SK-N-MC (cell line): ENCODE results near the gene FGF3.

Experiments
- DNase-seq: peaks from one replicate; pipeline ENCODE4 v3.0.0-alpha.2; 2011; ENCODE audit warnings: low read depth, low spot score
- H3K27ac ChIP-seq: fragments of 200-600 bp; sonication (generic); 2 replicates; pipeline ENCODE4 v1.5.1; 2016; ENCODE audit warnings: mixed run types
- H3K36me3 ChIP-seq: fragments of 200-600 bp; sonication (generic); 2 replicates; pipeline ENCODE4 v1.6.1; 2017; ENCODE audit warnings: antibody characterized with exemption, low read length, mixed read lengths; ENCODE audit not compliant: insufficient read depth
- H3K4me3 ChIP-seq: fragments of 200-600 bp; sonication (generic); 2 replicates; pipeline ENCODE4 v1.5.1; 2016
- H3K9ac ChIP-seq: fragments of 200-600 bp; sonication (generic); 2 replicates; pipeline ENCODE4 v1.8.0; 2017; ENCODE audit warnings: mixed run types, mixed read lengths; ENCODE audit not compliant: insufficient read length
- H3K9me3 ChIP-seq: fragments of 200-600 bp; sonication (generic); 2 replicates; pipeline ENCODE4 v1.6.1; 2017; ENCODE audit warnings: low read depth, mild to moderate bottlenecking, antibody characterized with exemption, low read length, moderate library complexity, mixed read lengths
- EZH2 ChIP-seq: fragments of 200-600 bp; sonication (generic); IDR thresholded peaks from one replicate; pipeline ENCODE4 v1.6.1; 2017; ENCODE audit warnings: antibody characterized with exemption
- FOXP2 ChIP-seq: optimal IDR thresholded peaks from 2 replicates; pipeline ENCODE3; 2011; ENCODE audit warnings: mild to moderate bottlenecking, moderate library complexity; ENCODE audit not compliant: insufficient read depth; ENCODE audit errors: extremely low read length, control extremely low read depth
- POLR2AphosphoS5 ChIP-seq: IDR thresholded peaks from 2 replicates; pipeline ENCODE4 v1.6.1; 2012; ENCODE audit warnings: mild to moderate bottlenecking, low read depth, low read length, borderline replicate concordance

FGF3 gene

GRCh38 chr11:69804769-69805508 is 14.3 kb downstream of the FGF3 start:
- Histone ChIP-seq H3K27ac (no peak overlapping the region), H3K9ac (no peak overlapping the region), H3K9me3 (no peaks in the 10 kb centered on the region), H3K4me3 (no peak overlapping the region), H3K36me3 (no peaks in the 10 kb centered on the region)
- no peak for TF ChIP-seq EZH2
- DNase-seq: no peak

GRCh38 chr11:69803604-69804218 is 15.5 kb downstream of the FGF3 start:
- Histone ChIP-seq H3K4me3 (no peak overlapping the region), H3K27ac (no peak overlapping the region), H3K9ac (no peak overlapping the region), H3K9me3 (no peaks in the 10 kb centered on the region), H3K36me3 (no peaks in the 10 kb centered on the region)
- no peak for DNase-seq
- TF ChIP-seq FOXP2: no peak

GRCh38 chr11:69803022-69803421 is 16.2 kb downstream of the FGF3 start:
- Histone ChIP-seq H3K36me3 (no peaks in the 10 kb centered on the region), H3K27ac (no peak overlapping the region), H3K4me3 (no peak overlapping the region), H3K9me3 (no peaks in the 10 kb centered on the region), H3K9ac (no peak overlapping the region)
- TF ChIP-seq FOXP2 (no peak), EZH2 (no peak), POLR2AphosphoS5 (no peak)
- DNase-seq: no peak

- no peak for DNase-seq
- no peaks in the 10 kb centered on the region for H3K36me3 ChIP-seq
- H3K9me3 ChIP-seq: no peaks in the 10 kb centered on the region
- no peak overlapping the region for H3K4me3 ChIP-seq
- H3K9ac ChIP-seq: no peak overlapping the region
- H3K27ac ChIP-seq: no peak overlapping the region
- no peak for TF ChIP-seq EZH2
- TF ChIP-seq POLR2AphosphoS5: no peak
- no peak for TF ChIP-seq FOXP2
Observed at GRCh38 chr11:69802590-69802989, 16.6 kb downstream of the FGF3 start.

- TF ChIP-seq EZH2: no peak
Observed at GRCh38 chr11:69801513-69802335, 17.5 kb downstream of the FGF3 start.

GRCh38 chr11:69800278-69800677 is 18.9 kb downstream of the FGF3 start:
- no peaks in the 10 kb centered on the region for H3K9me3 ChIP-seq
- no peak for DNase-seq
- no peaks in the 10 kb centered on the region for H3K36me3 ChIP-seq
- TF ChIP-seq FOXP2: no peak
- TF ChIP-seq EZH2: no peak
- TF ChIP-seq POLR2AphosphoS5: no peak
- H3K27ac ChIP-seq: no peak overlapping the region
- no peak overlapping the region for H3K4me3 ChIP-seq
- no peak overlapping the region for H3K9ac ChIP-seq

More at GRCh38 chr11:69801513-69802335, 17.5 kb downstream of the FGF3 start:
- DNase-seq: no peak
- Histone ChIP-seq H3K9ac (no peak overlapping the region), H3K27ac (no peak overlapping the region), H3K9me3 (no peaks in the 10 kb centered on the region), H3K36me3 (no peaks in the 10 kb centered on the region), H3K4me3 (no peak overlapping the region)

DNA sequence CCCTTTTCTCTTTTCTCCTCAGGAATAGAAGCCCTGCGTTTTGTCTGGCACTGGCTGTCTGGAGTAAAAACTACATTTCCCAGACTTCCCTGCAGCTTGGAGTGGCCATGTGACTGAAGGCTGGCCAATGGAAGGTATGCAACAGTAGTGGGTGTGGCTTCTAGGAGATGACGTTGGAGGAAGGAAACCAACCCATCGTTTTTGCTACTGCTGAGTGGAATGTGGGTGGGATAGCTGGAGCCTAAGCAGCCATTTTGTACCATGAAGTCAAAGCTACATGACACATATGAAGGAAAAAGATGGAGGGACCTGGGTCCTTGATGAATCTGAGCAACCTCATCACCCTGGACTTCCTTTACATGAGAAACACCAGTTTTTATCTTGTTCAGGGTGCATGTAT is 19.6 kb downstream of the FGF3 start:
- TF ChIP-seq EZH2 (no peak), POLR2AphosphoS5 (no peak)
- DNase-seq: no peak
- no peak overlapping the region for H3K9ac ChIP-seq

DNA sequence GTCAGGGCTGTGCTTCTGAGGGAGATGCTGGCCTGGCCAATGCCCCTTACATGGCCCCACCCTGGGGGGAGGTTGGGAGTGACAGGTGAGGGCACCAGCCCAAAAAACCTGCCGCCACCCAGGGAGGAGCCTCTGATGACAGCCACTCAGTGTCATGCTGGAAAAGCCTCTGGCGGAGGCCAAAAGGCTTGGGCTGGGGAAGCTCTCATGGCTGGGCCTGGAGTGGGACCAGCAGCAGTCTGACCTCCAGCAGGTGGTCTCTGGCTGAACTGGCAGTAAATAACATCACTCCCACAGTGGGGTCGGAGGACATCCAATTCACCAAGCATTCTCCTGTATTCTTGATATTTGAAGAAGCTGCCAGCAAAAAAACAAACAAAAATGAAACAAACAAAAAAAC is 20.1 kb downstream of the FGF3 start:
- Histone ChIP-seq H3K9me3 (no peaks in the 10 kb centered on the region), H3K27ac (no peak overlapping the region), H3K36me3 (no peaks in the 10 kb centered on the region), H3K9ac (no peak overlapping the region), H3K4me3 (no peak overlapping the region)
- TF ChIP-seq FOXP2 (no peak), POLR2AphosphoS5 (no peak), EZH2 (no peak)
- no peak for DNase-seq

More for the DNA sequence above, 19.6 kb downstream of the FGF3 start:
- Histone ChIP-seq H3K9me3 (no peaks in the 10 kb centered on the region), H3K27ac (no peak overlapping the region), H3K4me3 (no peak overlapping the region), H3K36me3 (no peaks in the 10 kb centered on the region)
